Mesenchymal stem cell (in vitro differentiated cells and primary cell): Measurements from ENCODE around the gene EFCAB11.

Source experiments
- DNase-seq: peaks from one replicate; pipeline ENCODE4 v3.0.0-alpha.2; 2013
- H2AFZ ChIP-seq: one replicate; pipeline ENCODE4 v1.6.1; 2013; ENCODE audit warnings: low read depth, mild to moderate bottlenecking, control low read depth, inconsistent platforms, low read length, moderate library complexity
- H2AK5ac ChIP-seq: 2 replicates; pipeline ENCODE4 v1.6.1; 2013; ENCODE audit warnings: low read length, moderate library complexity, mild to moderate bottlenecking, inconsistent platforms; ENCODE audit not compliant: severe bottlenecking
- H2BK120ac ChIP-seq: one replicate; pipeline ENCODE4 v1.6.1; 2013; ENCODE audit warnings: low read depth, mild to moderate bottlenecking, inconsistent platforms, low read length, moderate library complexity
- H2BK12ac ChIP-seq, 2 experiments: one replicate each; pipeline ENCODE4 v1.6.1; 2013; ENCODE audit warnings: inconsistent platforms in 2 of 2, low read length in 2 of 2, mild to moderate bottlenecking in 2 of 2, moderate library complexity in 2 of 2, control low read depth in 1 of 2
- H2BK15ac ChIP-seq: one replicate; pipeline ENCODE4 v1.6.1; 2013; ENCODE audit warnings: mild to moderate bottlenecking, low read depth, inconsistent platforms; ENCODE audit not compliant: poor library complexity, severe bottlenecking
- H2BK5ac ChIP-seq: 2 replicates; pipeline ENCODE4 v1.6.1; 2013; ENCODE audit warnings: low read depth, mild to moderate bottlenecking, low read length, control low read depth, inconsistent platforms; ENCODE audit not compliant: poor library complexity, severe bottlenecking
- H3K14ac ChIP-seq, 2 experiments: one replicate each; pipeline ENCODE4 v1.6.1; 2013; ENCODE audit warnings: inconsistent platforms in 2 of 2, low read length in 2 of 2, control low read depth in 1 of 2, mild to moderate bottlenecking in 1 of 2, moderate library complexity in 1 of 2
- H3K18ac ChIP-seq, 2 experiments: one replicate each; pipeline ENCODE4 v1.6.1; 2013; ENCODE audit warnings: inconsistent platforms in 2 of 2, low read length in 2 of 2, control low read depth in 1 of 2, low read depth in 1 of 2, mild to moderate bottlenecking in 1 of 2
- H3K23ac ChIP-seq, 2 experiments: one replicate each; pipeline ENCODE4 v1.6.1; 2013; ENCODE audit warnings: inconsistent platforms in 2 of 2, low read length in 2 of 2, mild to moderate bottlenecking in 2 of 2, moderate library complexity in 2 of 2, control low read depth in 1 of 2
- H3K27ac ChIP-seq: 2 replicates; pipeline ENCODE4 v1.5.1; 2013; ENCODE audit warnings: mild to moderate bottlenecking, moderate library complexity, low read length, control low read depth, inconsistent platforms; ENCODE audit not compliant: poor library complexity, severe bottlenecking
- H3K27me3 ChIP-seq, 2 experiments: 2 replicates each; pipeline versions ENCODE4 v1.6.1 to v1.7.0; 2013; ENCODE audit warnings: low read length in 2 of 2, mild to moderate bottlenecking in 2 of 2, moderate library complexity in 2 of 2, control low read depth in 1 of 2, inconsistent platforms in 1 of 2; ENCODE audit not compliant: control insufficient read depth in 1 of 2, insufficient read depth in 1 of 2
- H3K36me3 ChIP-seq, 2 experiments: 2 replicates each; pipeline versions ENCODE4 v1.6.1 to v1.7.0; 2013; ENCODE audit warnings: low read length in 2 of 2, control low read depth in 1 of 2, inconsistent platforms in 1 of 2, low read depth in 1 of 2, mild to moderate bottlenecking in 1 of 2; ENCODE audit not compliant: insufficient read depth in 2 of 2, control insufficient read depth in 1 of 2
- H3K4ac ChIP-seq, 2 experiments: one replicate each; pipeline ENCODE4 v1.6.1; 2013; ENCODE audit warnings: inconsistent platforms in 2 of 2, low read length in 2 of 2, mild to moderate bottlenecking in 2 of 2, moderate library complexity in 2 of 2, control low read depth in 1 of 2, low read depth in 1 of 2
- H3K4me1 ChIP-seq: 2 replicates; pipeline ENCODE4 v1.6.1; 2013; ENCODE audit warnings: low read depth, low read length, control low read depth; ENCODE audit not compliant: control insufficient read depth, insufficient read depth
- H3K4me2 ChIP-seq: 2 replicates; pipeline ENCODE4 v1.6.1; 2013; ENCODE audit warnings: low read length, mild to moderate bottlenecking, inconsistent platforms; ENCODE audit not compliant: poor library complexity, severe bottlenecking
- H3K4me3 ChIP-seq, 2 experiments: 2 replicates each; pipeline versions ENCODE4 v1.5.1 to v1.7.0; 2013; ENCODE audit warnings: low read length in 2 of 2, mild to moderate bottlenecking in 2 of 2, control low read depth in 1 of 2, low read depth in 1 of 2; ENCODE audit not compliant: insufficient read depth in 1 of 2
- H3K79me1 ChIP-seq: replicated peaks from 2 replicates; pipeline ENCODE4 v1.6.1; 2013; ENCODE audit warnings: mild to moderate bottlenecking, control low read depth, low read length, inconsistent platforms; ENCODE audit not compliant: poor library complexity, severe bottlenecking
- H3K9ac ChIP-seq: 2 replicates; pipeline ENCODE4 v1.7.0; 2013; ENCODE audit warnings: mild to moderate bottlenecking, low read length, moderate library complexity
- H3K9me3 ChIP-seq: 2 replicates; pipeline ENCODE4 v1.7.0; 2013; ENCODE audit warnings: mild to moderate bottlenecking, low read length; ENCODE audit not compliant: control insufficient read depth
- H4K8ac ChIP-seq: one replicate; pipeline ENCODE4 v1.6.1; 2013; ENCODE audit warnings: inconsistent platforms, mild to moderate bottlenecking, low read length, moderate library complexity
- H4K91ac ChIP-seq: one replicate; pipeline ENCODE4 v1.6.1; 2013; ENCODE audit warnings: mild to moderate bottlenecking, low read length, inconsistent platforms
- WGBS: methylation state at CpG from one replicate; pipeline ENCODE4 v1.1.7; 2013; ENCODE audit warnings: mixed read lengths; 5-methylcytosine and 5-hydroxymethylcytosine counted together

EFCAB11 gene

DNA sequence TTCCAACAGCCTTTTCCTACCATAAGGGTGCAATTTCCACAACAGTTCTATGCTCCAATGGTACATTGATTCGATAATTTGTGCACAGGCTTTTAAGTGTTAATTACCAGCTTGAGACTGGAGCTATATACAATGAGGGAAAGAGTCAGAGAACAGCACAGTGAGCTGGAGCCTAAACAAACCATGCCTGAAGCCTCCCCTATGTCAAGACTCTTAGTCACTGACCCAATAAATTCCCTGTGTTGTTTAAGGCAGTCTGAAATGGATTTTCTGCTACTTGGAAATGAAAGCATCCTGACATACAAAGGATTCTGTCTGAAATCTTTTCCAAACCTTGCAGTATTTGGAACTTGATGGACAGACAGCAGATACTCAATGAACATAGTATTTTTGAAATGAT lies 149.0 kb downstream of the EFCAB11 start:
- Histone ChIP-seq H3K4me2 (no peak overlapping the region), H3K27ac (no peak overlapping the region), H2AK5ac (no peak overlapping the region), H3K23ac (no peak overlapping the region), H3K9me3 (no peaks in the 10 kb centered on the region), H3K4me1 (peaks cover 4% of the 10 kb centered on the region), H3K27me3 (no peaks in the 10 kb centered on the region), H3K79me1 (peaks cover 2% of the 10 kb centered on the region), H2BK15ac (no peak overlapping the region), H2BK5ac (no peak overlapping the region), H3K4ac (no peak overlapping the region), H3K14ac (no peak overlapping the region), H2BK120ac (no peak overlapping the region), H2AFZ (no peak overlapping the region), H3K18ac (no peak overlapping the region), H2BK12ac (no peak overlapping the region), H3K4me3 (no peak overlapping the region), H4K91ac (no peak overlapping the region), H3K9ac (no peak overlapping the region), H4K8ac (no peak overlapping the region), H3K36me3 (no peaks in the 10 kb centered on the region)
- 100% methylated on average over 1 of the region's 1 CpG for WGBS
- peak; percentile 55 for DNase-seq

DNA sequence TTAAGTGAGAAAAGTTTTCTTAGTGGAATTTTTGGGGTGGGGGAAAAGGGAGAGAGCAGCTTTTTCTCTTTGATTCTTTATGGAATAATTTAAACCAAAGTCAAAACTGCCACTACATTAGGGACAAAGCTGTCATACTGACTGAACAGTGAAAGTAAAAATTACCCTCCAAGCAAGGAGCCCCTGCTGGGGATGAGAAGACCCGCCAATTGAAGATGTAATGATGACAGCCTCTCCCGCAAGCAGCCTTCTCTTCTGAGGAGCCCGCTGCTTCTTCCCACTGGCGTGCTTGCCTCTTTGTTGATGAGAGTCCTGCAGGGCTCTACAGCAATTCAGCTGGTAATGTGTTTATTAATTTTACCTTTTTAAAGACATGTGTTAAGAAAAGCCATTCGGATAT lies 151.0 kb downstream of the EFCAB11 start:
- H3K18ac ChIP-seq, result no peak overlapping the region
- peaks cover 2% of the 10 kb centered on the region for H3K79me1 ChIP-seq
- no peak overlapping the region for H2AFZ ChIP-seq
- no peak overlapping the region for H2BK120ac ChIP-seq
- peaks cover 4% of the 10 kb centered on the region for H3K4me1 ChIP-seq
- H3K27ac ChIP-seq, result no peak overlapping the region
- H3K14ac ChIP-seq, result no peak overlapping the region
- no peak overlapping the region for H2BK15ac ChIP-seq
- H3K9ac ChIP-seq, result no peak overlapping the region
- H4K8ac ChIP-seq, result no peak overlapping the region
- no peak overlapping the region for H3K4me3 ChIP-seq
- no peak overlapping the region for H3K4ac ChIP-seq
- 99% methylated on average over 5 of the region's 5 CpGs for WGBS
- H4K91ac ChIP-seq, result no peak overlapping the region
- H2BK5ac ChIP-seq, result no peak overlapping the region
- no peak overlapping the region for H2AK5ac ChIP-seq
- no peak overlapping the region for H3K4me2 ChIP-seq
- H3K9me3 ChIP-seq, result no peaks in the 10 kb centered on the region
- no peaks in the 10 kb centered on the region for H3K36me3 ChIP-seq
- no peak overlapping the region for H2BK12ac ChIP-seq
- H3K27me3 ChIP-seq, result no peaks in the 10 kb centered on the region
- DNase-seq, result no peak
- H3K23ac ChIP-seq, result no peak overlapping the region

DNA sequence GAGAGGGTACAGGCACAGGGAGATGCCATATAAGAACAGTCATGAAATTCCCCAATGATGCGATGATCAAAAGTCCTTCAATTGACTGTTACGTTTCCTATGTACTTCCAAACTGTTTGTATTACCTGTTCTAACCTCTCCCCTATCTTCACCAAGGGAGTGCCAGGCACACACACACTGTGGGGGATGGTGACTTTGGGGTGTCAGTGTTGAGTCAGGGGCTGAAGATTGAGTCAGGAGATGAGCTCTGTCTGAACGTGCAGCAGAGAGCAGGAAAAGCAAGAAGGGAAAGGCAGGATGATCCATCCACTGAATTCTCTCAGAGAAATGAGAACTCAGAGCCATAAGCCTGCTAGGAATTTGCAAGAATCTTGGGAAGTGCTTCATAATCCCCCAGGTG lies 153.4 kb downstream of the EFCAB11 start:
- H2AFZ ChIP-seq, result no peak overlapping the region
- no peak overlapping the region for H4K8ac ChIP-seq
- H3K27ac ChIP-seq, result no peak overlapping the region
- H2BK5ac ChIP-seq, result no peak overlapping the region
- no peak overlapping the region for H3K4me2 ChIP-seq
- DNase-seq, result no peak
- H2BK15ac ChIP-seq, result no peak overlapping the region
- H3K18ac ChIP-seq, result no peak overlapping the region
- H3K14ac ChIP-seq, result no peak overlapping the region
- no peaks in the 10 kb centered on the region for H3K36me3 ChIP-seq
- no peak overlapping the region for H2BK12ac ChIP-seq
- no peak overlapping the region for H3K23ac ChIP-seq
- peaks cover 2% of the 10 kb centered on the region for H3K79me1 ChIP-seq
- H3K9me3 ChIP-seq, result no peaks in the 10 kb centered on the region
- H3K27me3 ChIP-seq, result no peaks in the 10 kb centered on the region
- peaks cover 2% of the 10 kb centered on the region for H3K4me1 ChIP-seq
- 57% methylated on average over 1 of the region's 3 CpGs for WGBS
- H2AK5ac ChIP-seq, result no peak overlapping the region
- no peak overlapping the region for H3K4me3 ChIP-seq
- H2BK120ac ChIP-seq, result no peak overlapping the region
- no peak overlapping the region for H3K4ac ChIP-seq
- no peak overlapping the region for H4K91ac ChIP-seq
- no peak overlapping the region for H3K9ac ChIP-seq

DNA sequence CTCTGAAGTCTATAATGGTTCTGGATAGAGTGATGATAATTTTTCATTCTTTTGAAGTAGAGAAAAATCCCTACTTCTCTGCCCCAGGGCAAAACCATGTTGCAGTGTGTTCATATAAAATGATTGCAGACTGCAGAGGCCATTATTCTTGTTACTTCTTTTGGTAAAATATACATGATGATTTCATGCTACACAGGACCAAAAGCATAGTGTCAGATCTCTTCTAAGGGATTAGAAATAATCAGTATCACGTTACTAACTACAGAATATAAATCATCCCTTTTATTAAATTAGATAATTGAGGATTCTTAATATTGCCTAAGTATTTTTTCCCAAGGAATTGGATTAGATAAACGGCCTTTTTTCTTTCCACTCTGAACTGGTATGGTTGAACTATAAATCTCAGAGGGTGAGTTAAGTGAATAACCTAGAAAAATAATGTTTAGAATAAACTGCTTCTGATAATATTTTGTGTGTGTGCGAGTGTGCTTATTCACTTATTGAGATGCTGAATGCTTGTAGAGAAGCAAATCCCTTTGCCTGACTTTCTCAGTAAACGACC lies 156.2 kb downstream of the EFCAB11 start:
- no peak overlapping the region for H2AFZ ChIP-seq
- H3K4ac ChIP-seq, result no peak overlapping the region
- H3K14ac ChIP-seq, result no peak overlapping the region
- no peaks in the 10 kb centered on the region for H3K9me3 ChIP-seq
- H2AK5ac ChIP-seq, result no peak overlapping the region
- H4K8ac ChIP-seq, result no peak overlapping the region
- no peak overlapping the region for H3K23ac ChIP-seq
- no peak overlapping the region for H3K27ac ChIP-seq
- H2BK5ac ChIP-seq, result no peak overlapping the region
- H3K18ac ChIP-seq, result no peak overlapping the region
- no peak overlapping the region for H2BK15ac ChIP-seq
- no peak overlapping the region for H3K9ac ChIP-seq
- no peak overlapping the region for H2BK120ac ChIP-seq
- peaks cover 2% of the 10 kb centered on the region for H3K79me1 ChIP-seq
- no peak overlapping the region for H2BK12ac ChIP-seq
- H3K4me3 ChIP-seq, result no peak overlapping the region
- no peaks in the 10 kb centered on the region for H3K36me3 ChIP-seq
- DNase-seq, result no peak
- H3K4me2 ChIP-seq, result no peak overlapping the region
- H3K27me3 ChIP-seq, result no peaks in the 10 kb centered on the region
- WGBS, result 93% methylated on average over 3 of the region's 4 CpGs
- H3K4me1 ChIP-seq, result no peaks in the 10 kb centered on the region
- no peak overlapping the region for H4K91ac ChIP-seq
